ENCODE data around the gene STMN1. TPM values are rescaled to one million over a fixed set of nuclear protein-coding genes. Genes with fewer than 3 reads are reported as not detected.

Gene STMN1
- total and polyA plus RNA-seq, 2 experiments from 2014 or later = 227 to 1,890 TPM

DNA sequence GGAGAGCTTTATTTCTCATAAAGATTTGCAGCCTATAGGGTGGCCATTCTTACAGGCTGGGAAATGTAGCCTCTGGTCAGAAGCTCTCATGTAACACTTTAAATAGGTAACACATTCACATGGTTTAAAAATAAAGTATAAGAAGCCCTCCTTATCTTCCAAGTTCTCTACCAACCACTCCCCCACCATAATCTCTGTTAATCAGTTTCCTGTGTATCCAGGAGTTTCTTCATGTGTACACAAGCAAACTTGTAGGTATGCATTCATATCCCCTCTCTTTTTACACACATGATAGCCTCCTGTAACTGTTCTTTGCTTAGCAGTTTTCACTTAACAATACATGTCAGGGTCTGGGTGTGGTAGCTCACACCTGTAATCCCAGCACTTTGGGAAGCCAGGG, 4.9 kb upstream of the STMN1 start:
- H3K4me1 ChIP-seq (ENCODE audit: insufficient read depth) = peaks cover 11% of the 10 kb centered on the region
- DNase-seq (ENCODE audit: low spot score) = no peak
- no peaks in the 10 kb centered on the region for H3K79me2 ChIP-seq (replicated peaks; ENCODE audit: insufficient read depth)
- H3F3A ChIP-seq (replicated peaks; ENCODE audit: low read depth) = no peaks in the 10 kb centered on the region
- H3K4me3 Mint-ChIP-seq = no peak overlapping the region
- TF ChIP-seq, protein P1, sequence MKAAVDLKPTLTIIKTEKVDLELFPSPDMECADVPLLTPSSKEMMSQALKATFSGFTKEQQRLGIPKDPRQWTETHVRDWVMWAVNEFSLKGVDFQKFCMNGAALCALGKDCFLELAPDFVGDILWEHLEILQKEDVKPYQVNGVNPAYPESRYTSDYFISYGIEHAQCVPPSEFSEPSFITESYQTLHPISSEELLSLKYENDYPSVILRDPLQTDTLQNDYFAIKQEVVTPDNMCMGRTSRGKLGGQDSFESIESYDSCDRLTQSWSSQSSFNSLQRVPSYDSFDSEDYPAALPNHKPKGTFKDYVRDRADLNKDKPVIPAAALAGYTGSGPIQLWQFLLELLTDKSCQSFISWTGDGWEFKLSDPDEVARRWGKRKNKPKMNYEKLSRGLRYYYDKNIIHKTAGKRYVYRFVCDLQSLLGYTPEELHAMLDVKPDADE (IDR thresholded peaks at IDR 0.05) = no peak
- TF ChIP-seq POLR2AphosphoS5 (IDR thresholded peaks at IDR 0.05; ENCODE audit: low read depth) (no peak), NANOG (IDR thresholded peaks at IDR 0.05; ENCODE audit: borderline replicate concordance) (no peak), EZH2 (IDR thresholded peaks at IDR 0.05; ENCODE audit: low read depth, unreplicated experiment) (no peak), EZH2phosphoT487 (IDR thresholded peaks at IDR 0.05; ENCODE audit: unreplicated experiment) (no peak), JUNB (IDR thresholded peaks at IDR 0.05; ENCODE audit: unreplicated experiment) (no peak), CREB1 (CRISPR knock-in tag; IDR thresholded peaks at IDR 0.05; ENCODE audit: low read depth) (no peak), ZNF331 (CRISPR knock-in tag; IDR thresholded peaks at IDR 0.05; ENCODE audit: low read depth) (no peak), STAT1 (IDR thresholded peaks at IDR 0.05; ENCODE audit: unreplicated experiment) (no peak), ZNF114 (CRISPR knock-in tag; IDR thresholded peaks at IDR 0.05) (no peak)
- TF ChIP-seq, protein P2, sequence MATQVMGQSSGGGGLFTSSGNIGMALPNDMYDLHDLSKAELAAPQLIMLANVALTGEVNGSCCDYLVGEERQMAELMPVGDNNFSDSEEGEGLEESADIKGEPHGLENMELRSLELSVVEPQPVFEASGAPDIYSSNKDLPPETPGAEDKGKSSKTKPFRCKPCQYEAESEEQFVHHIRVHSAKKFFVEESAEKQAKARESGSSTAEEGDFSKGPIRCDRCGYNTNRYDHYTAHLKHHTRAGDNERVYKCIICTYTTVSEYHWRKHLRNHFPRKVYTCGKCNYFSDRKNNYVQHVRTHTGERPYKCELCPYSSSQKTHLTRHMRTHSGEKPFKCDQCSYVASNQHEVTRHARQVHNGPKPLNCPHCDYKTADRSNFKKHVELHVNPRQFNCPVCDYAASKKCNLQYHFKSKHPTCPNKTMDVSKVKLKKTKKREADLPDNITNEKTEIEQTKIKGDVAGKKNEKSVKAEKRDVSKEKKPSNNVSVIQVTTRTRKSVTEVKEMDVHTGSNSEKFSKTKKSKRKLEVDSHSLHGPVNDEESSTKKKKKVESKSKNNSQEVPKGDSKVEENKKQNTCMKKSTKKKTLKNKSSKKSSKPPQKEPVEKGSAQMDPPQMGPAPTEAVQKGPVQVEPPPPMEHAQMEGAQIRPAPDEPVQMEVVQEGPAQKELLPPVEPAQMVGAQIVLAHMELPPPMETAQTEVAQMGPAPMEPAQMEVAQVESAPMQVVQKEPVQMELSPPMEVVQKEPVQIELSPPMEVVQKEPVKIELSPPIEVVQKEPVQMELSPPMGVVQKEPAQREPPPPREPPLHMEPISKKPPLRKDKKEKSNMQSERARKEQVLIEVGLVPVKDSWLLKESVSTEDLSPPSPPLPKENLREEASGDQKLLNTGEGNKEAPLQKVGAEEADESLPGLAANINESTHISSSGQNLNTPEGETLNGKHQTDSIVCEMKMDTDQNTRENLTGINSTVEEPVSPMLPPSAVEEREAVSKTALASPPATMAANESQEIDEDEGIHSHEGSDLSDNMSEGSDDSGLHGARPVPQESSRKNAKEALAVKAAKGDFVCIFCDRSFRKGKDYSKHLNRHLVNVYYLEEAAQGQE (IDR thresholded peaks at IDR 0.05; ENCODE audit: unreplicated experiment) = no peak
- TF ChIP-seq, protein P3, sequence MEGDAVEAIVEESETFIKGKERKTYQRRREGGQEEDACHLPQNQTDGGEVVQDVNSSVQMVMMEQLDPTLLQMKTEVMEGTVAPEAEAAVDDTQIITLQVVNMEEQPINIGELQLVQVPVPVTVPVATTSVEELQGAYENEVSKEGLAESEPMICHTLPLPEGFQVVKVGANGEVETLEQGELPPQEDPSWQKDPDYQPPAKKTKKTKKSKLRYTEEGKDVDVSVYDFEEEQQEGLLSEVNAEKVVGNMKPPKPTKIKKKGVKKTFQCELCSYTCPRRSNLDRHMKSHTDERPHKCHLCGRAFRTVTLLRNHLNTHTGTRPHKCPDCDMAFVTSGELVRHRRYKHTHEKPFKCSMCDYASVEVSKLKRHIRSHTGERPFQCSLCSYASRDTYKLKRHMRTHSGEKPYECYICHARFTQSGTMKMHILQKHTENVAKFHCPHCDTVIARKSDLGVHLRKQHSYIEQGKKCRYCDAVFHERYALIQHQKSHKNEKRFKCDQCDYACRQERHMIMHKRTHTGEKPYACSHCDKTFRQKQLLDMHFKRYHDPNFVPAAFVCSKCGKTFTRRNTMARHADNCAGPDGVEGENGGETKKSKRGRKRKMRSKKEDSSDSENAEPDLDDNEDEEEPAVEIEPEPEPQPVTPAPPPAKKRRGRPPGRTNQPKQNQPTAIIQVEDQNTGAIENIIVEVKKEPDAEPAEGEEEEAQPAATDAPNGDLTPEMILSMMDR (conservative IDR thresholded peaks at IDR 0.05; ENCODE audit: low read depth in 2 of 2) = no peak
- TF ChIP-seq, protein P4, sequence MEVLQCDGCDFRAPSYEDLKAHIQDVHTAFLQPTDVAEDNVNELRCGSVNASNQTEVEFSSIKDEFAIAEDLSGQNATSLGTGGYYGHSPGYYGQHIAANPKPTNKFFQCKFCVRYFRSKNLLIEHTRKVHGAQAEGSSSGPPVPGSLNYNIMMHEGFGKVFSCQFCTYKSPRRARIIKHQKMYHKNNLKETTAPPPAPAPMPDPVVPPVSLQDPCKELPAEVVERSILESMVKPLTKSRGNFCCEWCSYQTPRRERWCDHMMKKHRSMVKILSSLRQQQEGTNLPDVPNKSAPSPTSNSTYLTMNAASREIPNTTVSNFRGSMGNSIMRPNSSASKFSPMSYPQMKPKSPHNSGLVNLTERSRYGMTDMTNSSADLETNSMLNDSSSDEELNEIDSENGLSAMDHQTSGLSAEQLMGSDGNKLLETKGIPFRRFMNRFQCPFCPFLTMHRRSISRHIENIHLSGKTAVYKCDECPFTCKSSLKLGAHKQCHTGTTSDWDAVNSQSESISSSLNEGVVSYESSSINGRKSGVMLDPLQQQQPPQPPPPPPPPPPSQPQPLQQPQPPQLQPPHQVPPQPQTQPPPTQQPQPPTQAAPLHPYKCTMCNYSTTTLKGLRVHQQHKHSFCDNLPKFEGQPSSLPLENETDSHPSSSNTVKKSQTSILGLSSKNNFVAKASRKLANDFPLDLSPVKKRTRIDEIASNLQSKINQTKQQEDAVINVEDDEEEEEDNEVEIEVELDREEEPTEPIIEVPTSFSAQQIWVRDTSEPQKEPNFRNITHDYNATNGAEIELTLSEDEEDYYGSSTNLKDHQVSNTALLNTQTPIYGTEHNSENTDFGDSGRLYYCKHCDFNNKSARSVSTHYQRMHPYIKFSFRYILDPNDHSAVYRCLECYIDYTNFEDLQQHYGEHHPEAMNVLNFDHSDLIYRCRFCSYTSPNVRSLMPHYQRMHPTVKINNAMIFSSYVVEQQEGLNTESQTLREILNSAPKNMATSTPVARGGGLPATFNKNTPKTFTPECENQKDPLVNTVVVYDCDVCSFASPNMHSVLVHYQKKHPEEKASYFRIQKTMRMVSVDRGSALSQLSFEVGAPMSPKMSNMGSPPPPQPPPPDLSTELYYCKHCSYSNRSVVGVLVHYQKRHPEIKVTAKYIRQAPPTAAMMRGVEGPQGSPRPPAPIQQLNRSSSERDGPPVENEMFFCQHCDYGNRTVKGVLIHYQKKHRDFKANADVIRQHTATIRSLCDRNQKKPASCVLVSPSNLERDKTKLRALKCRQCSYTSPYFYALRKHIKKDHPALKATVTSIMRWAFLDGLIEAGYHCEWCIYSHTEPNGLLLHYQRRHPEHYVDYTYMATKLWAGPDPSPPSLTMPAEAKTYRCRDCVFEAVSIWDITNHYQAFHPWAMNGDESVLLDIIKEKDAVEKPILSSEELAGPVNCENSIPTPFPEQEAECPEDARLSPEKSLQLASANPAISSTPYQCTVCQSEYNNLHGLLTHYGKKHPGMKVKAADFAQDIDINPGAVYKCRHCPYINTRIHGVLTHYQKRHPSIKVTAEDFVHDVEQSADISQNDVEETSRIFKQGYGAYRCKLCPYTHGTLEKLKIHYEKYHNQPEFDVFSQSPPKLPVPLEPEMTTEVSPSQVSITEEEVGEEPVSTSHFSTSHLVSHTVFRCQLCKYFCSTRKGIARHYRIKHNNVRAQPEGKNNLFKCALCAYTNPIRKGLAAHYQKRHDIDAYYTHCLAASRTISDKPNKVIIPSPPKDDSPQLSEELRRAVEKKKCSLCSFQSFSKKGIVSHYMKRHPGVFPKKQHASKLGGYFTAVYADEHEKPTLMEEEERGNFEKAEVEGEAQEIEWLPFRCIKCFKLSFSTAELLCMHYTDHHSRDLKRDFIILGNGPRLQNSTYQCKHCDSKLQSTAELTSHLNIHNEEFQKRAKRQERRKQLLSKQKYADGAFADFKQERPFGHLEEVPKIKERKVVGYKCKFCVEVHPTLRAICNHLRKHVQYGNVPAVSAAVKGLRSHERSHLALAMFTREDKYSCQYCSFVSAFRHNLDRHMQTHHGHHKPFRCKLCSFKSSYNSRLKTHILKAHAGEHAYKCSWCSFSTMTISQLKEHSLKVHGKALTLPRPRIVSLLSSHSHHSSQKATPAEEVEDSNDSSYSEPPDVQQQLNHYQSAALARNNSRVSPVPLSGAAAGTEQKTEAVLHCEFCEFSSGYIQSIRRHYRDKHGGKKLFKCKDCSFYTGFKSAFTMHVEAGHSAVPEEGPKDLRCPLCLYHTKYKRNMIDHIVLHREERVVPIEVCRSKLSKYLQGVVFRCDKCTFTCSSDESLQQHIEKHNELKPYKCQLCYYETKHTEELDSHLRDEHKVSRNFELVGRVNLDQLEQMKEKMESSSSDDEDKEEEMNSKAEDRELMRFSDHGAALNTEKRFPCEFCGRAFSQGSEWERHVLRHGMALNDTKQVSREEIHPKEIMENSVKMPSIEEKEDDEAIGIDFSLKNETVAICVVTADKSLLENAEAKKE (CRISPR knock-in tag; IDR thresholded peaks at IDR 0.05) = no peak
- ATAC-seq = no peak
- no peaks in the 10 kb centered on the region for H3K36me3 Mint-ChIP-seq (ENCODE audit: low read depth)
- no peaks in the 10 kb centered on the region for H3K27me3 ChIP-seq (ENCODE audit: insufficient read depth)
- no peak overlapping the region for H3K27ac ChIP-seq (ENCODE audit: low read depth)
- H3K27me3 Mint-ChIP-seq (ENCODE audit: insufficient read depth, low read depth, poor library complexity) = peaks cover 3% of the 10 kb centered on the region
- H2AFZ ChIP-seq = peak overlapping the region; percentile 38; the same call in 1 of the 2 replicates
- H3K9me2 ChIP-seq (ENCODE audit: insufficient read depth) = no peaks in the 10 kb centered on the region
- H4K20me1 ChIP-seq (replicated peaks; ENCODE audit: insufficient read depth) = no peaks in the 10 kb centered on the region
- H3K4me1 Mint-ChIP-seq = peaks cover 12% of the 10 kb centered on the region
- H3K4me2 ChIP-seq = no peak overlapping the region
- no peaks in the 10 kb centered on the region for H3K36me3 ChIP-seq (ENCODE audit: insufficient read depth)
- no peak overlapping the region for H3K27ac Mint-ChIP-seq
- no peak overlapping the region for H3K4me3 ChIP-seq
- H3K9me3 Mint-ChIP-seq = no peaks in the 10 kb centered on the region

Data from GM23338 (cell line).